HG03378 (cell line): ENCODE results near the gene TNNC2.
"Not testable (repeated sequence)": the region's sequence is repeated elsewhere in the genome, so short reads cannot be mapped to it uniquely, and the experiment has no call there.

ENCODE experiments used
- ATAC-seq: cut with Tn5 transposase; IDR thresholded peaks from one replicate; pipeline ENCODE4 v1.9.1; 2021; ENCODE audit warnings: mild to moderate bottlenecking, moderate library complexity; ENCODE audit not compliant: unreplicated experiment

Gene TNNC2

DNA sequence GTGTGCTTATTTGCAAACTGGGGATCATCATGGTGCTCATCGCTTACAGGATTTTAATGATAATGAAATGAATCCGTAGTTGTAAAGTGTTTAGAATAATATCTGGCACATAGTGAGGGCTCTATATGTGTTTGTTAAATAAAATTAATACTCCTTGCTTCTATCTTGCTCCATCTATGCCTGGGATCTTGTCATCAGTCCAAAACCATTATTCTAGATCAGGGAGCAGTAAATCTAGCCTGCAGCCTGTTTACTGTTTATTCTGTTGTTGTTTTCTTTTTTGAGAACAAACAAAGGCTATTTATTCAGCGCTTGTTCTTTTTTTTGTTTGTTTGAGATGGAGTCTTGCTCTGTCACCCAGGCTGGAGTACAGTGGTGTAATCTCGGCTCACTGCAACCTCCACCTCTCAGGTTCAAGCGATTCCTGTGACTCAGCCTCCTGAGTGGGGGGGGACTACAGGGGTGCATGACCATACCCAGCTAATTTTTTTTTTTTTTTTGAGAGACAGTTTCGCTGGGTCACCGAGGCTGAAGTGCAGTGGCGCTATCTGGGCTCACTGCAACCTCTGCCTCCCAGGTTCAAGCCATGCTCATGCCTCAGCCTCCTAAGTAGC, 22.0 kb upstream of the TNNC2 start:
- ATAC-seq, result no peak

DNA sequence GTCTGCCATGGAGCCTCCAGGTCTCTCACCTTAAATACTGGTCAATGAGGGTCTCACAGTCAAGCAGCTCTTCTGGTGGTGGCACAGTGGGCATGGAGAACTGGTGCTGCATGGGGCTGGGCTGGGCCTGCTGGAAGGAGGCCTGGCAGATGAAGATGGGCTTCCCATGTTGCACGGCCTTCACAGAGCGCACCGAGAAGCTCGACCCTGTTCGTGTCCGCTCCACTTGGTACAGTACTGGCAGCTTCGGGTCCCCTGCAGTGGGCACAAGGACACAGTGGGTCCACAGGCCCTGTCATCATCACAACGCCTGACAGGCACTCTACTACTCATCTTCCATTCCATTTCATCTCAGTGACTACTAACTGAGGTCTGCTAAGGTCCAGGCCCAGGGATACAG, 21.3 kb upstream of the TNNC2 start:
- no peak for ATAC-seq

- ATAC-seq, result no peak
Observed at GRCh38 chr20:45845452-45845851, 18.3 kb upstream of the TNNC2 start.

GRCh38 chr20:45843506-45843905, 16.4 kb upstream of the TNNC2 start:
- ATAC-seq, result no peak

DNA sequence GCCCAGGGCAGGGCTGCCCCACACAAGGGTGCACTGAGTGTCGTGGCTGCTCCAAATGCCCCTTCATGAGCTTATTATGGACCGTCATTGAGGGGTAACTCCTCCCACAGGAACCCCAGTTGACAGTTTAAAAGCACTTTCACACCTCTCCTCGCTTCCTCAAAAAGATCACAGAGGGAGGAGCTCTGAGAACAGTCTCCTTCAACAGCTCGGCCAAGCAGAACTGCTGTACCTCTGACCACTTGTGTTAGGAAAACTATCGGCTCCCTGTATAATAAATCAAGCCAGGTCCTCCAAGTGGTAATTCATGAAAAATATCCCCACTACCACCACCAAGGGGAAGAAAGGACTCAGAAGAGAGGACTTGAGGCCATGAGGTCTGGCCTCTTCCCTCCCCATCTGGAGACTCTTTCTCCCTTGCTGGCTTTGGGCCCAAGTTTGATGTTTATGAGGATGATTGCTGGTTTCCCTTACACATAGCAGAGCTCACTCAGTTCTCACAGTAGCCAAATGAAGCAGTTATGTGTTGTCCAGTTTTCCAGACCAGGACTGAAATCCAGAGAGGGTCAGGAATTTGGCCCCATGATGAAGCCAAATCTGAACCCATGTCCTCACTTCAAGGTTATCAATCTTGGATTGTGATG, 15.2 kb upstream of the TNNC2 start:
- ATAC-seq, result peak; percentile 53

- ATAC-seq, result no peak
Observed at GRCh38 chr20:45841407-45842129, 14.5 kb upstream of the TNNC2 start.

GRCh38 chr20:45840700-45841198, 13.6 kb upstream of the TNNC2 start:
- ATAC-seq, result no peak

GRCh38 chr20:45836841-45837240, 9.7 kb upstream of the TNNC2 start:
- no peak for ATAC-seq

DNA sequence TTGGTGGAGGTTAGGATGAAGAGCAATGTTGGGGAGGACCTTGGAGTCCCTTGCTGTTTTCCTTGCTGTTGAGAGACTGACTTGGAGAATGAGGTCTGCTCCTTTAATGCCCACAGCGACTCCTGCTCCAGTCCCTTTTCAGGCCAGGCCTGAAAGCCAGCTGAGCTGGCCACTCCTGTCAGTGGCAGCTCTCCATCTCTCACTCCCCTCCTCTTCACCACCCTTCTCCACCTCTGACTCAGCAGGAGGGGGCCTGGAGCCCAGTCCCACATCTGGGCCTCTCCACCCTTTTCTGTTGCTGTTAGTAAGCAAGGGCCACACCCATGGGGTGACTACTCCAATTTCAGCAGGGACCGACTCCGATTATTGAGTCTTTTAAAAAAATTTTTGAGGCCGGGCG, 8.7 kb upstream of the TNNC2 start:
- ATAC-seq, result no peak

- no peak for ATAC-seq
Observed at GRCh38 chr20:45835329-45835765, 8.2 kb upstream of the TNNC2 start.

DNA sequence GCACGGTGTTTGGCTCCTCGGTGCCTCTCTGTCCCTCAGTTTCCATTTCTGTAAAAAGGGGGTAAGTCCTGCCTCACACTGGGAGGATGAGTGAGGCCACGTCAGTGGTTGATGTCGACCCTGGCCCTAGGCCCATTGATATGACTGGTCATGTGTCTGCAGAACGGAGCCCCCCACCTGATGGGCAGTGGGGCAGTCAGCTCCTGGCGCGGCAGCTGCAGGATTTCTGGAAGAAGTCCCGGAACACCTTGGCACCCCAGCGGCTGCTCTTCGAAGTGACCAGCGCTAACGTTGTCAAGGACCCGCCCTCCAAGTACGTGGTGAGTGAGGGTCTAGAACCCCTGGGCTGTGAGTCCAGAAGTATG, 7.7 kb upstream of the TNNC2 start:
- no peak for ATAC-seq

GRCh38 chr20:45833883-45834796, 7.0 kb upstream of the TNNC2 start:
- ATAC-seq, result no peak

- ATAC-seq, result no peak
Observed at GRCh38 chr20:45833030-45833882, 6.1 kb upstream of the TNNC2 start, which contains the start of gene SNX21. SNX21 (plus strand) TSS chr20:45833799; CDS start chr20:45833920, 121 bp downstream.

DNA sequence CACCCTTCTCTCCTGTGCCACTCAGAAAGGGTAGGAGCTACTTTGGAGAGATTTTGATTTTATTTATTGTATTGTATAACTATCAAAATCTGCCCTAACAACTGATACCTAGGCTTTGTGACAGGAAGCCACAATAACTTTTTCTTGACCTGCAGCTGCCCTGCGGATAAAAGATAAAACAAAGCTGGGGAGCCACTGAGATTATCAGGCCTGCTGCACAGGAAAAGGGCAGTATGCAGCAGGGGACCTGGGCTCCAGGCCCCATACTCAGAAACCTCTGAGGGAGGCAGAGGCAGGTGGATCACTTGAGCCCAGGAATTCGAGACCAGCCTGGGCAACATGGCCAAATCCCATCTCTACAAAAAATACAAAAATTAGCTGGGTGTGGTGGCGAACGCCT, 5.5 kb upstream of the TNNC2 start:
- no peak for ATAC-seq

DNA sequence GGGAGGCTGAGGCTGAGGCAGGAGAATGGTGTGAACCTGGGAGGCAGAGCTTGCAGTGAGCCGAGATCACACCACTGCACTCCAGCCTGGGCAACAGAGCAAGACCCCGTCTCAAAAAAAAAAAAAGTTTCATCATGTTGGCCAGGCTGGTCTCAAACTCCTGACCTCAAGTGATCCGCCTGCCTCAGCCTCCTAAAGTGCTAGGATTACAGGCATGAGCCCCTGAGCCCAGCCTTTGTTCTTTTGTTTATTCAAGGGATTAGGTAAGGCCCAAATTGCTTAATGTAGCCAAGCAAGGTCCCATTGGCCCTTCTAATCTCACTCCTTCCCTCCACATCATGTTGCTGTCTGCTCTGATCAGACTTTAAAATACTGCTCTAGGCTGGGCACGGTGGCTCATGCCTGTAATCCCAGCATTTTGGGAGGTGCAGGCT, 2.6 kb upstream of the TNNC2 start:
- not testable (repeated sequence) for ATAC-seq

- ATAC-seq, result no peak
Observed at GRCh38 chr20:45828589-45828988, 1.5 kb upstream of the TNNC2 start.

GRCh38 chr20:45827712-45828111, 600 bp upstream of the TNNC2 start:
- ATAC-seq, result no peak

GRCh38 chr20:45826381-45827019, 612 bp downstream of the TNNC2 start:
- no peak for ATAC-seq
